Esophagus squamous epithelium (tissue), 4 donors: ENCODE measurements around the gene DCDC2.

Experiments
- POLR2A ChIP-seq, 4 donors: fragments of 450-650 bp; IDR thresholded peaks; one replicate each; pipeline ENCODE4 v1.6.1; 2017; ENCODE audit warnings: antibody characterized with exemption in 4 of 4, mild to moderate bottlenecking in 4 of 4, moderate library complexity in 3 of 4
- TF ChIP-seq, protein P1 (sequence below), 6 experiments: fragments of 450-650 bp in 4 of 6; fragments of 200-600 bp in 2 of 6; sonication (generic) in 2 of 6; IDR thresholded peaks; one replicate each; pipeline ENCODE4 v1.5.1; 2016 to 2019; ENCODE audit warnings: antibody characterized with exemption in 6 of 6, mild to moderate bottlenecking in 4 of 6, moderate library complexity in 4 of 6

DNA sequence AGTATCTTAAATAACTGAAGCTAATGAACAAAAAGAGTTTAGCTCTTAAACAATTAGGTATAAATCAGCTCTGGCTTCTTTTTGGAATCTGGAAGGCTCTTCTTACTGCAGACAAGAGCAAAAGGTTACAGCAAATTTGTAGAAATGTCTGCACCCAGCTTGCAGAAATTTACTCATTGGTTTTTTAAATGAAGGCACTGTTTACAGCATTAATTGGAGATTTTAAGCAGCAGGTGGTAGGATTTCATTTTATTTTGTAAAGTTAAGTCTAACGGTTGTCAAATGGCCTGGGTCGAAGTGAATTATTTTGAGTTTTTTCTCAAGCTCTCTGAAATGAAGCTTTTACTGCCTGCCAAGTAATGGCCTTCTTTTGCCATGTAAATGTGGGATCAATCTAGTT lies 129.7 kb downstream of the DCDC2 start:
- TF ChIP-seq, protein P1, sequence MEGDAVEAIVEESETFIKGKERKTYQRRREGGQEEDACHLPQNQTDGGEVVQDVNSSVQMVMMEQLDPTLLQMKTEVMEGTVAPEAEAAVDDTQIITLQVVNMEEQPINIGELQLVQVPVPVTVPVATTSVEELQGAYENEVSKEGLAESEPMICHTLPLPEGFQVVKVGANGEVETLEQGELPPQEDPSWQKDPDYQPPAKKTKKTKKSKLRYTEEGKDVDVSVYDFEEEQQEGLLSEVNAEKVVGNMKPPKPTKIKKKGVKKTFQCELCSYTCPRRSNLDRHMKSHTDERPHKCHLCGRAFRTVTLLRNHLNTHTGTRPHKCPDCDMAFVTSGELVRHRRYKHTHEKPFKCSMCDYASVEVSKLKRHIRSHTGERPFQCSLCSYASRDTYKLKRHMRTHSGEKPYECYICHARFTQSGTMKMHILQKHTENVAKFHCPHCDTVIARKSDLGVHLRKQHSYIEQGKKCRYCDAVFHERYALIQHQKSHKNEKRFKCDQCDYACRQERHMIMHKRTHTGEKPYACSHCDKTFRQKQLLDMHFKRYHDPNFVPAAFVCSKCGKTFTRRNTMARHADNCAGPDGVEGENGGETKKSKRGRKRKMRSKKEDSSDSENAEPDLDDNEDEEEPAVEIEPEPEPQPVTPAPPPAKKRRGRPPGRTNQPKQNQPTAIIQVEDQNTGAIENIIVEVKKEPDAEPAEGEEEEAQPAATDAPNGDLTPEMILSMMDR (IDR thresholded peaks at IDR 0.05): no peak
- TF ChIP-seq POLR2A (IDR thresholded peaks at IDR 0.05): no peak
